ENCODE results near the gene USP36. TPM values are rescaled to one million over a fixed set of nuclear protein-coding genes. Genes with fewer than 3 reads are reported as not detected.
"Not testable (repeated sequence)": the region's sequence is repeated elsewhere in the genome, so short reads cannot be mapped to it uniquely, and the experiment has no call there.

Gene USP36
- polyA plus RNA-seq, 3 donors = 4.4 to 30.0 (median 6.1) TPM

DNA sequence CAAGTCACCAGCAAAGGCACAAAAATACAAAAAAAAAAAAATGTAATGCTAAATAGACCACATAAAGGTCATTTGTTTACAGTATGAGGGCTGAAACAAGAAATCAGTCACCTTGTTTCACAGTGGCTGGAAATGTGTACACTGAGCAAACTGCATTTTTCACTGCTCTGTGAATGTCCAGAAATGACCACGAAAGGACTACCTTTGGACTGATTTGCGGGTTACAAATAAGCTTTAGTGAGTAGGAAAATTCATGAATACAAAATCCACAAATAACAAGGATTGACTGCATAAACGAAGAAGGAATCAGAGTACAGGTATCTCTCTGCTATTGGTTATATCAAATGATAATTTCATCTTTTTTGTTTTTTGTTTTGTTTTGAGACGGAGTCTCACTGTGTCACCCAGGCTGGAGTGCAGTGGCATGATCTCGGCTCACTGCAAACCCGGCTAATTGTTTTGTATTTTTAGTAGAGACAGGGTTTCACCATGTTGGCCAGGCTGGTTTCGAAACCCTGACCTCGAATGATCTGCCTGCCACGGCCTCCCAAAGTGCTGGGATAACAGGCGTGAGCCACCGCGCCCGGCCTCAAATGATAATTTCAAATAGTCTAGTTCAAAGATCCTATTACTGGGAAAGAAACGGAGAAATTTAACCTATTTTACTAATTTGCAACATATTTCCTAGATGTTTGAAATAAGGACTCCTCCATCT, 89.0 kb downstream of the USP36 start:
- H3K27ac Mint-ChIP-seq = peak overlapping the region; percentile 92 to 96 (median 95)
- peak in 1 of 3 donors; percentile 21 for DNase-seq
- peaks cover 9 to 21% of the 10 kb centered on the region in 2 donors for H3K36me3 Mint-ChIP-seq
- 11% methylated on average over 4 of the region's 14 CpGs for WGBS (ENCODE audit: insufficient coverage)
- peak overlapping the region; percentile 64 to 68 for H3K4me3 Mint-ChIP-seq
- Histone ChIP-seq H3K9me3 (replicated peaks in 1 of 2; ENCODE audit: control insufficient read depth in 1 of 2, insufficient read depth in 1 of 2, low read length in 2 of 2) (no peaks in the 10 kb centered on the region), H2AFZ (ENCODE audit: insufficient read depth, low read depth, low read length, poor library complexity, severe bottlenecking) (no peak overlapping the region), H4K20me1 (ENCODE audit: insufficient read depth, low read length) (peaks cover 72% of the 10 kb centered on the region), H3K27me3 (ENCODE audit: control insufficient read depth in 2 of 2, insufficient read depth in 2 of 2, low read length in 2 of 2) (no peaks in the 10 kb centered on the region), H3K4me3 (replicated peaks in 1 of 3; ENCODE audit: low read depth in 2 of 3, low read length in 3 of 3) (peak overlapping the region in 1 of 3 experiments; percentile 4), H3K4me1 (ENCODE audit: control insufficient read depth in 1 of 2, insufficient read depth in 2 of 2, low read length in 2 of 2) (peaks cover 79 to 83% of the 10 kb centered on the region in 2 donors), H3K79me2 (ENCODE audit: insufficient read depth, low read length) (peaks cover 99% of the 10 kb centered on the region), H3K27ac (ENCODE audit: low read depth in 1 of 2, low read length in 2 of 2) (peak overlapping the region; percentile 78 to 88), H3K36me3 (replicated peaks in 1 of 2; ENCODE audit: control insufficient read depth in 1 of 2, insufficient read depth in 2 of 2, low read length in 2 of 2) (no peaks in the 10 kb centered on the region), H3K9ac (ENCODE audit: insufficient read depth, low read length, poor library complexity, severe bottlenecking) (no peak overlapping the region), H3K4me2 (replicated peaks; ENCODE audit: extremely low read depth, low read length, poor library complexity, severe bottlenecking) (peak overlapping the region; percentile 40)
- TF ChIP-seq, protein P1, sequence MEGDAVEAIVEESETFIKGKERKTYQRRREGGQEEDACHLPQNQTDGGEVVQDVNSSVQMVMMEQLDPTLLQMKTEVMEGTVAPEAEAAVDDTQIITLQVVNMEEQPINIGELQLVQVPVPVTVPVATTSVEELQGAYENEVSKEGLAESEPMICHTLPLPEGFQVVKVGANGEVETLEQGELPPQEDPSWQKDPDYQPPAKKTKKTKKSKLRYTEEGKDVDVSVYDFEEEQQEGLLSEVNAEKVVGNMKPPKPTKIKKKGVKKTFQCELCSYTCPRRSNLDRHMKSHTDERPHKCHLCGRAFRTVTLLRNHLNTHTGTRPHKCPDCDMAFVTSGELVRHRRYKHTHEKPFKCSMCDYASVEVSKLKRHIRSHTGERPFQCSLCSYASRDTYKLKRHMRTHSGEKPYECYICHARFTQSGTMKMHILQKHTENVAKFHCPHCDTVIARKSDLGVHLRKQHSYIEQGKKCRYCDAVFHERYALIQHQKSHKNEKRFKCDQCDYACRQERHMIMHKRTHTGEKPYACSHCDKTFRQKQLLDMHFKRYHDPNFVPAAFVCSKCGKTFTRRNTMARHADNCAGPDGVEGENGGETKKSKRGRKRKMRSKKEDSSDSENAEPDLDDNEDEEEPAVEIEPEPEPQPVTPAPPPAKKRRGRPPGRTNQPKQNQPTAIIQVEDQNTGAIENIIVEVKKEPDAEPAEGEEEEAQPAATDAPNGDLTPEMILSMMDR (IDR thresholded peaks at IDR 0.05) = no peak
- H3K4me1 Mint-ChIP-seq = peaks cover 86% of the 10 kb centered on the region
- peaks cover 0 to 4% (median 0%) of the 10 kb centered on the region in 3 donors for H3K27me3 Mint-ChIP-seq (ENCODE audit: low read depth in 3 of 3)
- H3K9me3 Mint-ChIP-seq = no peaks in the 10 kb centered on the region
- intact Hi-C loops (cut with micrococcal nuclease) = no loop called here

DNA sequence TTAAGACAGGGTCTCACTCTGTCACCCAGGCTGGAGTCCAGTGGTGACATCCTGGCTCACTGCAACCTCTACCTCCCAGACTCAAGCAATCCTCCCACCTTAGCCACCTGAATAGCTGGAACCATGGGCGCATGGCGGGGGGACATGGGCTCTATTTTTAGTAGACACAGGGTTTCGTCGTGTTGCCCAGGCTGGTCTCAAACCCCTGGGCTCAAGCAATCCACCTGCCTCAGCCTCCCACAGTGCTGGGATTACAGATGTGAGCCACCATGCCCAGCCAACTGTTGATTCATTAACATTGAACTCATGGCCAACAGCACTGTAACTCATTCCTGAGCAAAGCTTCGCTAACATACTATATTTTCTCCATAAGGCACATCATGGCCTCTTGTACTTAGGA, 89.6 kb downstream of the USP36 start:
- peaks cover 7 to 20% of the 10 kb centered on the region in 2 donors for H3K36me3 Mint-ChIP-seq
- intact Hi-C loops (cut with micrococcal nuclease) = not testable (repeated sequence)

More for the DNA sequence above, 89.6 kb downstream of the USP36 start:
- not testable (repeated sequence) for H2AFZ ChIP-seq (ENCODE audit: insufficient read depth, low read depth, low read length, poor library complexity, severe bottlenecking); H3K4me3 Mint-ChIP-seq; H3K27me3 ChIP-seq (ENCODE audit: control insufficient read depth in 2 of 2, insufficient read depth in 2 of 2, low read length in 2 of 2); H3K36me3 ChIP-seq (replicated peaks in 1 of 2; ENCODE audit: control insufficient read depth in 1 of 2, insufficient read depth in 2 of 2, low read length in 2 of 2); H3K9ac ChIP-seq (ENCODE audit: insufficient read depth, low read length, poor library complexity, severe bottlenecking); H3K9me3 Mint-ChIP-seq; H3K9me3 ChIP-seq (replicated peaks in 1 of 2; ENCODE audit: control insufficient read depth in 1 of 2, insufficient read depth in 1 of 2, low read length in 2 of 2); H3K27me3 Mint-ChIP-seq (ENCODE audit: low read depth in 3 of 3); DNase-seq
- peak overlapping the region in 1 of 3 experiments; percentile 4 for H3K4me3 ChIP-seq (replicated peaks in 1 of 3; ENCODE audit: low read depth in 2 of 3, low read length in 3 of 3)
- H3K79me2 ChIP-seq (ENCODE audit: insufficient read depth, low read length) = peaks cover 99% of the 10 kb centered on the region
- peak overlapping the region; percentile 40 for H3K4me2 ChIP-seq (replicated peaks; ENCODE audit: extremely low read depth, low read length, poor library complexity, severe bottlenecking)
- peaks cover 87% of the 10 kb centered on the region for H3K4me1 Mint-ChIP-seq
- peaks cover 72% of the 10 kb centered on the region for H4K20me1 ChIP-seq (ENCODE audit: insufficient read depth, low read length)
- peak overlapping the region; percentile 35 to 88 for H3K27ac ChIP-seq (ENCODE audit: low read depth in 1 of 2, low read length in 2 of 2)
- 98% methylated on average over 4 of the region's 5 CpGs for WGBS (ENCODE audit: insufficient coverage)
- peak overlapping the region; percentile 70 to 96 (median 94) for H3K27ac Mint-ChIP-seq
- H3K4me1 ChIP-seq (ENCODE audit: control insufficient read depth in 1 of 2, insufficient read depth in 2 of 2, low read length in 2 of 2) = peaks cover 81 to 84% of the 10 kb centered on the region in 2 donors

Measured in CD14-positive monocyte (primary cell).